HG03135 (cell line): ENCODE data around the gene NHLH2.

ENCODE experiments used
- ATAC-seq: cut with Tn5 transposase; IDR thresholded peaks from one replicate; pipeline ENCODE4 v1.9.1; 2021; ENCODE audit warnings: mild to moderate bottlenecking, moderate library complexity; ENCODE audit not compliant: unreplicated experiment

The NHLH2 gene

DNA sequence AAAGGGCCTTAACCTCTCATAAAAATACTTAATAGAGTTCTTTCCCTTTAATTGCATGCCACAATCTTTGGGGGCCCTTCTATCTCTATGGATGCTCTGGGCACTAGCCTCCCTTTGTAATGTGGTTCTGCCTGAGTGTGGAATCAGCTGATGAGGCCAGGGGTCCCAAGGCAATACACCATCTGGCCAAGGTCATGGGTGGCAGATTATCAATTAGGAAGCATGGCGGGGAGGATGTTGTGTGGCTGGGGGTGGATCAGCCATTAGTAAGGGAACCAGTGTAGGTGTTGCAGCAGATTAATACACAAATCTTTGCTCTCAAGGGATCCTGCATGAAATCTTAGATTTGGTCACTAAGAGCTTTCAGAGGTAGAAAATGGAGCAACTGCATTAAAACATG lies 35.3 kb downstream of the NHLH2 start:
- no peak for ATAC-seq

DNA sequence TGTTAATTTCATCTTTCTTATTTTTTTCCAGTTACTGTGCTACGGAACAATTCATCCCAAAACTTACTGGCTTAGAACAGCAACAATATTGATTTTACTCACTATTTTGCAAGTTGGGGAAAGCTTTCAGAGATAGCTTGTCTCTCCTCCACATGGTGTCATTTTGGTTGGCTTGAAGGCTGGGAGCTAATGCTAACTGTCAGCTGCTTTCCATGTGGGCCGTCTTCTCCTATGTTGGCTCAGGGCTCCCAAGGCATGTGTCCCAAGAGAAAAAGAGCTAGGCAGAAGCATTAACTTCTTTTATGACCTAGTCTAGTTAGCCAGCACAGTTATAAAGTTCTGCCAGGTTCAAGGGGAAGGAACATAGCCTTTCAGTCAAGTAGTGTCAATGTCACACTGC lies 38.5 kb downstream of the NHLH2 start:
- ATAC-seq, result no peak

DNA sequence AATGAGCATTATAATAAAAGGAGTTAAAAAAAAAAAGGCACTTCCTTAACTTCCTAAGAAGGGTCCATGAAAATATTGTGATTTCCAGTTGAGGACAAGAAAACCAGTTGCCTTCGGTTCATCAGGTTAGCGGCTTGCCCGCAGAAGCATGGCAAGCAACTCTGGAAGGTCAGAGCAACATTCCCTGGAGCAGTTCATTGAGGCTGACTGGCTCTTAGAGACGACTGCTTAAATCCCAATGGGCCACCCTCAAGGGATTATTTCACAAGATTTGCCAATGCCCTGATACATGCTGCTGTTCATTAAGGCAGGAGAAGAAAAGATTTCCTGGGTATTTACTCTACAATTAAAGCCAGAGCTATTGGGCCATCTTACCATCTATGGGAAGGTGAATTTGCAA lies 43.4 kb downstream of the NHLH2 start:
- ATAC-seq, result no peak

DNA sequence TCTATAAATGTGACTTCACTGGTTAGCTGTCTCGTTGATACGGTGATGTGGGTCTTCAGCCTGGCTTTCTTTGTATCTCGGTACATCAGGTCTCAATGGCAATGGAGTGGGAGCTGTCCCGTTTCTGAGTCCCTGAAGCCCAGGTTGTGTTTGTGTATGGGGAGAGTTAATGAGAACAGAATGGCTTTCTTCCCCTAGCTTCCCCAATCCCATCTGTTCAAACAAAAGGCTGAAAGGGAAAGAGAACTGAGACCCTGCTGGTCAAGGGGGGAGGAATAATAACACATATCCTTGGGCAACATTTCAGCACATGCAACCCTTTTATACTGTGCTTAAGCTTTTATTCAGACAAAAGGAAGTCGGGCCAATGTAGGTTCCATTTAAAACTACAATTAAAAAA lies 44.0 kb downstream of the NHLH2 start:
- no peak for ATAC-seq

DNA sequence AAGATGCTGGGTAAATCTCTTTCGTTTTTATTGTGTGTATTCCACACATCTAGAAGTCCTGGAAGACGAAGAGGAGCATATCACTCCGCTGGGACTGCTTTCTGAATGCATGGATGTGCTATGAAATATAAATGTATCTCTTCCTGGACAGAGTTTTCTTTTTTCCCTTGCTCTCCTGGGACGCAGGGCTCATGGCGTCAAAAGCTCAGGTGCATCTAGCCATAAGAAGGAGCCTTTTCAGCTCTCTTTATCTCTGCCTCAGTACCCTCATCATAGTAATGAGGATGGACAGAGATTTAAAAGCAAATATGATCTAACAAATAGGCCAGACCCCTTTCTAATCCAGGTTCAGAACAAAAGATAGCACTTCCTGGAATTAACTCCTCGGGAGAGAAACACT lies 44.9 kb downstream of the NHLH2 start:
- no peak for ATAC-seq

DNA sequence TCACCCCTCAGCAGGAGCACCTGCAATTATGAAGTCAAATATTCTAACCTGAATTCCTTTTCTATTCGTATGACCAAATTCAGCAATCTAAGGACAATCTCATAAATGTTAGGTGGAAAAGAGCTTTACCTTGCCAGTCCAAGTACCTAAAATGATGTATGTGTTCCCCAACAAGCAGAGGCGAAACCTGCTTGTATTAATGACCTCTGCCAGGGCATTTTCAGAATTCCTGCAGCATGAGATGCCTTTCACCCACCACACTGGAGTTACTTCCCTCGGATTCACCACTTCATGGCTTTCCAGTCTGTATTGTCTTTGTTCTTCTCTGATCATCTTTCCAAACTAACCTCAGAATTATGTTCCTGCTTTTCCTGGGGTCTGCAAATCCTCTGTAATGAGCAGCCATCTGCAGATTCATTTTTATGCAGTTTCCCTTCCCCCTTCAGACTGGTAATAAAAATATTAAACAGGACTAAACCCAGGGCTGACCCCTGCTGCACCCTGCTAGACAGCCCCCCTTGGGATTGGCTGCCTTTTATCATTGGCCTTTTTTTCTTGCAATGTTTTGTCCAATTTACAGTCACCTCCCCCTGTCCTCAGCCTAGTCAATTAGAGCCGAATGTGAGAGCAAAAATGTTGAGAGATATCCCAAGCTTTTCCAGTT lies 45.8 kb downstream of the NHLH2 start:
- no peak for ATAC-seq

DNA sequence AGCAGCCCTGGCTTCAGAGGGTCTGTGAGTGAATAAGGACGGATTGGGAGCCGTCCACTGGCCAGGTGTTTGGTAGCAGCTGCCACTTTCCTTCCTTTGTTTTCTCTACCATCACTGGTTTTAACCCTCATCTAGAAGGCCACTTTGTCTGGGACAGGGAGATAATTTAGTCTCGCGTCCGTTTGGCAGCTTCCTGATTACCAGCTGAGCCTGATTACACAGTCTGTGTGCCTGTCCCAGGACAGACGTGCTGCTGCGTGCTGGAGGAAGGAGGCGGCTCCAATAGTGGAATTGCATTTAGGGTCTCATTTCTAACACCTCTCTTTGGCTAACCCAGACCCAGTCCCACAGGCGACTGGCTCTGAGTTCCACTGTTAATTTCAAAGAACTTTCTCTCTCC lies 47.8 kb downstream of the NHLH2 start:
- ATAC-seq, result no peak

DNA sequence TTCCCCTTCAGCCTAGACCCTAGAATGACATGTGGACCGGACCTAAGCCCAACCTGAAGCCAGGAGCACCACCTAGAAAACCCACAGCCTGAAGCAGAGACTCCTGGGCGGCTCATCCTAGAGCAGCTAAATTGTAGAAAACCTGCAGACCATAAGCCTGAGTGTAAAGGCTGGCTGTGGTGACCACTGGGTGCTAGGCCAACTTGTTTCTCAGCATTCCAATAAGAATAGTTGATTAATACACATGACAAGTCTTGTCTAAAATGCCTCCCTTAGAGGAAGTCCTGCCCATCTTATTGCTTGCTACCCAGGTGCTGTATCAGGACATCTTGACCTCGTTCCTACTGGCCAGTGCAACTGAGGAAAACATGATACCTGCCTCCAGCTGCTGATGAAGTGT lies 49.1 kb downstream of the NHLH2 start:
- no peak for ATAC-seq

DNA sequence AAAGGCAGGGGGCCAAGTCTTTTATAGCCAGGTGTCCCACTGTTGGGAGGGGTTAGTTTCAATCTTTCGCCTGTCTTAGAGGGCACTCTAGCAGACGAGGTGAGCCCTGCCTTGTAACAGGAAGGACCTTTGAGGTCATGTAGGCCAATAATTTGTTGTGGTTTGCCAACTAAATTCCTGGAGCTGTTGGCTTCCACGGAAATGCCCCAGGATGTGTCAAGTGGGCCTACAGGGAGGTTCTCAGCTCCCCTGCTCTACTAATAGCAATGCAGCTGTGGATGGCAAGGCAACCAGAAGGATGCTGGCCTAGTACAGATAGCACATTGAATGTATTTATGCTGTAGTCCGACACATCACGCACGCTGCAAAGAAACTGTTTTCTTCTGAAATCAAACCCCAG lies 50.1 kb downstream of the NHLH2 start:
- no peak for ATAC-seq

DNA sequence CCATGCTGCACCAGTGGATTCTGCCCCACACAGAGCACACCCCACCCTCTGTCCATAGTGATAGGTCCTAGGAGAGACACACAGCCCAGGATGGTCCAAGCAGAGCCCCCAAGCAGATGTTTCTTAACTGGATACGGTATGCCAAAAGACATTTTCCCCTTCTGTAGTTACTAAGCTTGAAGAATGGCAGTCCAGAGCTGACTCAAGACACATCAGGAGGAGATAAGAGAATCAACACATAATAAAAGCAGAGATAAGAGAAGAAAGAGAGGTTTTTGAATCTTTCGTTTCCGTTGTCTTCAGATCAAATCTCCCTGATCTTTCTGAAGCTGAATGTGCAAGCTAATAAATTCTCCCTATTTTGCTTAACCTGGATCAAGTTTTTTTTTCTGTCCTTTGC lies 50.6 kb downstream of the NHLH2 start:
- ATAC-seq, result no peak
